HCT116 (cell line): ENCODE data around the gene GMCL1. TPM values are rescaled to one million over a fixed set of nuclear protein-coding genes. Genes with fewer than 3 reads are reported as not detected.

Source experiments
- ATAC-seq: fragments of 200-7000 bp; cut with Tn5 transposase; 2 replicates; pipeline ENCODE4 v1.9.1; 2020; ENCODE audit warnings: mild to moderate bottlenecking, moderate library complexity
- BruUV-seq: library from RNA; stranded (reverse); fragments of 400-500 nt; replicated peaks from 2 replicates; lab custom pipeline; 2021; lab: Mats Ljungman, UMichigan
- CTCF ChIA-PET: fragments of 300-600 bp; sonication (Branson Sonifier 250); formaldehyde crosslinking; loops from one replicate; lab custom pipeline; 2021; ENCODE audit warnings: antibody characterized with exemption; lab: Charles Lee
- POLR2A ChIA-PET: fragments of 300-600, 350-600 bp; sonication (Branson Sonifier 250); formaldehyde crosslinking; loops from one replicate; lab custom pipeline; 2021; ENCODE audit warnings: antibody characterized with exemption; lab: Charles Lee
- RAD21 ChIA-PET, 2 experiments: fragments of 300-600 bp; sonication (Branson Sonifier 250); formaldehyde crosslinking; loops; one replicate each; lab custom pipeline; 2023; ENCODE audit warnings: low total read pairs in 2 of 2; ENCODE audit not compliant: uncharacterized antibody in 2 of 2, unreplicated experiment in 2 of 2, low non-redundant PET in 1 of 2; lab: Charles Lee
- DNase-seq: peaks from one replicate; pipeline ENCODE4 v3.0.0-alpha.2; 2010; ENCODE audit warnings: low read depth, low spot score
- H2AFZ ChIP-seq: fragments of 200-600 bp; shearing (Covaris generic), sonication (generic); 2 replicates; pipeline ENCODE4 v1.6.1; 2017; ENCODE audit warnings: low read depth, mixed run types, mixed read lengths, antibody characterized with exemption, low read length; ENCODE audit not compliant: poor library complexity, severe bottlenecking
- H3K27ac ChIP-seq: 2 replicates; pipeline ENCODE4 v1.5.1; 2012; ENCODE audit warnings: low read depth, low read length
- H3K27me3 ChIP-seq: fragments of 200-600 bp; sonication (generic); 2 replicates; pipeline ENCODE4 v1.6.1; 2016; ENCODE audit warnings: mixed run types, low read length, mixed read lengths; ENCODE audit not compliant: insufficient read depth
- H3K36me3 ChIP-seq, 2 experiments: fragments of 200-500 bp in 1 of 2; fragments of 200-600 bp in 1 of 2; sonication (Bioruptor generic) in 1 of 2; sonication (generic) in 1 of 2; 2 replicates each; pipeline versions ENCODE4 v1.5.1 to v1.6.1; 2014 to 2016; ENCODE audit warnings: low read length in 2 of 2, inconsistent platforms in 1 of 2, mixed read lengths in 1 of 2, mixed run types in 1 of 2; ENCODE audit not compliant: insufficient read depth in 2 of 2, control insufficient read depth in 1 of 2
- H3K4me1 ChIP-seq, 2 experiments: fragments of 200-600 bp in 1 of 2; sonication (generic) in 1 of 2; 2 replicates each; pipeline versions ENCODE4 v1.5.1 to v1.6.1; 2012 to 2017; ENCODE audit warnings: low read length in 2 of 2, inconsistent platforms in 1 of 2, mild to moderate bottlenecking in 1 of 2, mixed read lengths in 1 of 2, mixed run types in 1 of 2, moderate library complexity in 1 of 2; ENCODE audit not compliant: insufficient read depth in 2 of 2, control insufficient read depth in 1 of 2
- H3K4me2 ChIP-seq: fragments of 200-600 bp; sonication (generic); 2 replicates; pipeline ENCODE4 v1.6.1; 2017; ENCODE audit warnings: mixed run types, low read length, mixed read lengths
- H3K4me3 ChIP-seq, 2 experiments: fragments of 200-600 bp in 1 of 2; sonication (generic) in 1 of 2; replicated peaks in 1 of 2; 2 replicates each; pipeline ENCODE4 v1.5.1; 2011 to 2016; ENCODE audit warnings: low read length in 2 of 2, control low read depth in 1 of 2, low read depth in 1 of 2, mild to moderate bottlenecking in 1 of 2, mixed read lengths in 1 of 2, mixed run types in 1 of 2
- H3K79me2 ChIP-seq: fragments of 200-600 bp; sonication (generic); 2 replicates; pipeline ENCODE4 v1.6.1; 2017; ENCODE audit warnings: mild to moderate bottlenecking, mixed run types, low read length, moderate library complexity, mixed read lengths; ENCODE audit not compliant: insufficient read depth
- H3K9ac ChIP-seq: fragments of 200-600 bp; sonication (generic); 2 replicates; pipeline ENCODE4 v1.6.1; 2016; ENCODE audit warnings: low read length, mixed read lengths
- H3K9me2 ChIP-seq: fragments of 200-600 bp; sonication (generic), shearing (Covaris generic); 2 replicates; pipeline ENCODE4 v1.6.1; 2017; ENCODE audit warnings: mixed run types, mild to moderate bottlenecking, moderate library complexity; ENCODE audit not compliant: insufficient read depth
- H3K9me3 ChIP-seq, 2 experiments: fragments of 200-500 bp in 1 of 2; fragments of 200-600 bp in 1 of 2; sonication (Bioruptor generic) in 1 of 2; sonication (generic) in 1 of 2; 2 replicates each; pipeline ENCODE4 v1.6.1; 2014 to 2017; ENCODE audit warnings: low read length in 2 of 2, mixed read lengths in 2 of 2, inconsistent platforms in 1 of 2, low read depth in 1 of 2, mild to moderate bottlenecking in 1 of 2, mixed run types in 1 of 2, moderate library complexity in 1 of 2; ENCODE audit not compliant: control insufficient read depth in 1 of 2, insufficient read depth in 1 of 2
- H4K20me1 ChIP-seq: fragments of 200-600 bp; sonication (generic), shearing (Covaris generic); 2 replicates; pipeline ENCODE4 v1.6.1; 2017; ENCODE audit warnings: mixed run types, mild to moderate bottlenecking, moderate library complexity; ENCODE audit not compliant: insufficient read depth
- CBX3 ChIP-seq: IDR thresholded peaks from 2 replicates; pipeline ENCODE4 v1.6.1; 2012; ENCODE audit warnings: low read depth
- CEBPB ChIP-seq: IDR thresholded peaks from 2 replicates; pipeline ENCODE4 v1.6.1; 2012; ENCODE audit warnings: low read depth
- EGR1 ChIP-seq: IDR thresholded peaks from 2 replicates; pipeline ENCODE4 v1.6.1; 2012; ENCODE audit warnings: low read depth
- EZH2phosphoT487 ChIP-seq: fragments of 200-600 bp; IDR thresholded peaks from 2 replicates; pipeline ENCODE4 v1.6.1; 2018; ENCODE audit warnings: antibody characterized with exemption, borderline replicate concordance
- FOSL1 ChIP-seq: IDR thresholded peaks from 2 replicates; pipeline ENCODE4 v1.6.1; 2012; ENCODE audit warnings: low read depth
- POLR2AphosphoS5 ChIP-seq: IDR thresholded peaks from 2 replicates; pipeline ENCODE4 v1.6.1; 2011; ENCODE audit warnings: mild to moderate bottlenecking, low read depth, low read length, moderate library complexity
- TCF7L2 ChIP-seq: IDR thresholded peaks from 2 replicates; pipeline ENCODE4 v1.7.0; 2011; ENCODE audit warnings: borderline replicate concordance, inconsistent platforms; ENCODE audit not compliant: insufficient read depth, insufficient read length; ENCODE audit errors: extremely low read depth
- YY1 ChIP-seq: IDR thresholded peaks from 2 replicates; pipeline ENCODE4 v1.6.1; 2011; ENCODE audit warnings: low read length, low read depth, moderate library complexity, mild to moderate bottlenecking; ENCODE audit not compliant: insufficient replicate concordance; ENCODE audit errors: extremely low read depth
- ZBTB33 ChIP-seq: IDR thresholded peaks from 2 replicates; pipeline ENCODE4 v1.6.1; 2011; ENCODE audit warnings: mild to moderate bottlenecking, low read length, moderate library complexity; ENCODE audit not compliant: insufficient replicate concordance; ENCODE audit errors: extremely low read depth
- ZFX ChIP-seq: fragments of 450-650 bp; IDR thresholded peaks from 2 replicates; pipeline ENCODE4 v1.6.1; 2017
- ZNF274 ChIP-seq: fragments of 200-500 bp; sonication (Bioruptor generic); IDR thresholded peaks from 2 replicates; pipeline ENCODE4 v1.6.1; 2014; ENCODE audit warnings: mild to moderate bottlenecking, low read depth, low read length, inconsistent platforms
- intact Hi-C: fragments of 100-400 bp; cut with micrococcal nuclease; formaldehyde crosslinking; loops from 2 replicates; pipeline ENCODE4 v1.10.0; 2022
- total RNA-seq: library from RNA; stranded (reverse); gene quantifications from one replicate; pipeline ENCODE4 v1.2.1, GENCODE V29; 2021; ENCODE audit not compliant: unreplicated experiment
- TF ChIP-seq, protein P1 (sequence below), 3 experiments: fragments of 200-600 bp in 1 of 3; sonication (generic) in 1 of 3; IDR thresholded peaks in 2 of 3; conservative IDR thresholded peaks in 1 of 3; 2 replicates each; pipeline ENCODE4 v1.5.1; 2012 to 2017; ENCODE audit warnings: low read depth in 2 of 3, low read length in 2 of 3, antibody characterized with exemption in 1 of 3, borderline replicate concordance in 1 of 3, control low read depth in 1 of 3, mild to moderate bottlenecking in 1 of 3, mixed read lengths in 1 of 3, mixed run types in 1 of 3, moderate library complexity in 1 of 3; ENCODE audit not compliant: insufficient read depth in 1 of 3
- TF ChIP-seq, protein P2 (sequence below): IDR thresholded peaks from 2 replicates; pipeline ENCODE4 v1.6.1; 2012

Gene GMCL1
- total RNA-seq, 1 experiment from 2014 or later, result 16.7 TPM

DNA sequence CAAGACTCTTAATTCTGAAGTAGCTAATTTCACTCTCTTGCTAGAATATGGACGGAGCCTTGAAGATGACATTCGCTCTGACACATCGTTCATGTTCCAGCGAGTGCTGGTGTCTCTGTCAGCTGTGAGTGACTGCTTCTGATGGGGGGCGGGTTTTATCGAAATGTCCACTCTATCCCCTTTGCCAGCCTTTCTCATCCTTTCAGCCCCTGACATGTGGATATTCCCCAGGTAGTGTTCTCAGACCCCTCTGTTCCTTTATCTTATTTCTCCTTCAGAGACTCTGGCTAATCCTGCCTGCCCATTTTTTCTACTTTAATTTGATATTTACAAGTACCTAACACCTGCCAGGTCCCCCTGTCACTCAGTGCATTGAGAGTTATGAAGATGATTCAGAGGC is 18.9 kb upstream of the GMCL1 start:
- TF ChIP-seq CBX3 (no peak), EZH2phosphoT487 (no peak), POLR2AphosphoS5 (no peak), CEBPB (no peak), YY1 (no peak), ZBTB33 (no peak), TCF7L2 (no peak), ZFX (no peak), EGR1 (no peak), FOSL1 (no peak), ZNF274 (no peak)
- TF ChIP-seq, protein P1, sequence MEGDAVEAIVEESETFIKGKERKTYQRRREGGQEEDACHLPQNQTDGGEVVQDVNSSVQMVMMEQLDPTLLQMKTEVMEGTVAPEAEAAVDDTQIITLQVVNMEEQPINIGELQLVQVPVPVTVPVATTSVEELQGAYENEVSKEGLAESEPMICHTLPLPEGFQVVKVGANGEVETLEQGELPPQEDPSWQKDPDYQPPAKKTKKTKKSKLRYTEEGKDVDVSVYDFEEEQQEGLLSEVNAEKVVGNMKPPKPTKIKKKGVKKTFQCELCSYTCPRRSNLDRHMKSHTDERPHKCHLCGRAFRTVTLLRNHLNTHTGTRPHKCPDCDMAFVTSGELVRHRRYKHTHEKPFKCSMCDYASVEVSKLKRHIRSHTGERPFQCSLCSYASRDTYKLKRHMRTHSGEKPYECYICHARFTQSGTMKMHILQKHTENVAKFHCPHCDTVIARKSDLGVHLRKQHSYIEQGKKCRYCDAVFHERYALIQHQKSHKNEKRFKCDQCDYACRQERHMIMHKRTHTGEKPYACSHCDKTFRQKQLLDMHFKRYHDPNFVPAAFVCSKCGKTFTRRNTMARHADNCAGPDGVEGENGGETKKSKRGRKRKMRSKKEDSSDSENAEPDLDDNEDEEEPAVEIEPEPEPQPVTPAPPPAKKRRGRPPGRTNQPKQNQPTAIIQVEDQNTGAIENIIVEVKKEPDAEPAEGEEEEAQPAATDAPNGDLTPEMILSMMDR (IDR thresholded peaks at IDR 0.05 in 2 of 3, conservative IDR thresholded peaks at IDR 0.05 in 1 of 3; ENCODE audit: borderline replicate concordance in 1 of 3, insufficient read depth in 1 of 3, low read depth in 2 of 3, low read length in 2 of 3), result no peak
- TF ChIP-seq, protein P2, sequence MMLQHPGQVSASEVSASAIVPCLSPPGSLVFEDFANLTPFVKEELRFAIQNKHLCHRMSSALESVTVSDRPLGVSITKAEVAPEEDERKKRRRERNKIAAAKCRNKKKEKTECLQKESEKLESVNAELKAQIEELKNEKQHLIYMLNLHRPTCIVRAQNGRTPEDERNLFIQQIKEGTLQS, result no peak
- Histone ChIP-seq H3K4me2 (no peak overlapping the region), H3K27me3 (no peaks in the 10 kb centered on the region), H3K27ac (no peak overlapping the region), H3K9ac (no peak overlapping the region), H3K36me3 (peaks cover 4 to 5% of the 10 kb centered on the region in 2 experiments; a peak in 3 of 4 replicates), H3K9me2 (no peaks in the 10 kb centered on the region), H3K4me3 (no peak overlapping the region), H2AFZ (no peak overlapping the region), H3K9me3 (no peaks in the 10 kb centered on the region), H3K79me2 (no peaks in the 10 kb centered on the region), H4K20me1 (no peaks in the 10 kb centered on the region), H3K4me1 (no peaks in the 10 kb centered on the region)
- CTCF ChIA-PET, result no interaction called here
- POLR2A ChIA-PET, result no interaction called here
- ATAC-seq (no peak), DNase-seq (no peak)
- BruUV-seq, result no TSS peak
- RAD21 ChIA-PET, result no interaction called here
- intact Hi-C loops, result no loop called here
